Kidney epithelial cell (primary cell): Measurements from ENCODE around the gene LMCD1. TPM values are rescaled to one million over a fixed set of nuclear protein-coding genes. Genes with fewer than 3 reads are reported as not detected.

Experiments used
- DNase-seq: peaks from one replicate; pipeline ENCODE4 v3.0.0-alpha.2; 2010; ENCODE audit warnings: low read depth
- H3K27me3 ChIP-seq: 2 replicates; pipeline ENCODE4 v1.6.0; 2011; ENCODE audit warnings: low read length; ENCODE audit not compliant: control insufficient read depth, insufficient read depth
- H3K36me3 ChIP-seq: 2 replicates; pipeline ENCODE4 v1.5.1; 2011; ENCODE audit warnings: low read length; ENCODE audit not compliant: control insufficient read depth, insufficient read depth
- H3K4me3 ChIP-seq: 2 replicates; pipeline ENCODE4 v1.5.1; 2011; ENCODE audit warnings: low read depth, mild to moderate bottlenecking, control low read depth, low read length
- total RNA-seq: library from RNA; depleted of rRNA; stranded (reverse); fragments of >200 nt; gene quantifications from 2 replicates; pipeline ENCODE4 v1.2.3, GENCODE V29; 2015
- TF ChIP-seq, protein P1 (sequence below): IDR thresholded peaks from 2 replicates; pipeline ENCODE4 v1.5.1; 2011; ENCODE audit warnings: mild to moderate bottlenecking, moderate library complexity, low read length, control low read depth, inconsistent platforms; ENCODE audit not compliant: insufficient read depth, poor library complexity, severe bottlenecking

Gene LMCD1
- total RNA-seq, 1 donor from 2014 or later, result 264 TPM

DNA sequence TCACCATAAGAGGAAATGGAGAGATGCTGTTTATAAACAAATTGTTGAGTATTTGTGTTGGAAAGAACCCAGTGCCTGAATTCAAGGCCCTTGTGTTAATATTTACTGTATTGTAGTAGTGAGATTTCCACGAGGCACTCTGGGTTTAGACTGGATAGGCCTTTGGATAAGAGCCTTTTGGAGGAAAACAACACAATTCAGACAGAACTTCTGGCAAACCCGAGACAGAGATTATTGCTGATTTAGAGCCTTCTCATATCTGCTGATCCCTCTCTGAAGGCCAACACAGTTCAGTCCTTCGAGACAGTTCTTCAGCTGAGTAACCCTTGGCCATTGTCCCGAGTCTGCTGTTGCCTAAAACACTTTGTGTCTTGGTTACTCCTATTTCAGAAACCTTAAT lies 55.7 kb downstream of the LMCD1 start:
- DNase-seq, result no peak
- TF ChIP-seq, protein P1, sequence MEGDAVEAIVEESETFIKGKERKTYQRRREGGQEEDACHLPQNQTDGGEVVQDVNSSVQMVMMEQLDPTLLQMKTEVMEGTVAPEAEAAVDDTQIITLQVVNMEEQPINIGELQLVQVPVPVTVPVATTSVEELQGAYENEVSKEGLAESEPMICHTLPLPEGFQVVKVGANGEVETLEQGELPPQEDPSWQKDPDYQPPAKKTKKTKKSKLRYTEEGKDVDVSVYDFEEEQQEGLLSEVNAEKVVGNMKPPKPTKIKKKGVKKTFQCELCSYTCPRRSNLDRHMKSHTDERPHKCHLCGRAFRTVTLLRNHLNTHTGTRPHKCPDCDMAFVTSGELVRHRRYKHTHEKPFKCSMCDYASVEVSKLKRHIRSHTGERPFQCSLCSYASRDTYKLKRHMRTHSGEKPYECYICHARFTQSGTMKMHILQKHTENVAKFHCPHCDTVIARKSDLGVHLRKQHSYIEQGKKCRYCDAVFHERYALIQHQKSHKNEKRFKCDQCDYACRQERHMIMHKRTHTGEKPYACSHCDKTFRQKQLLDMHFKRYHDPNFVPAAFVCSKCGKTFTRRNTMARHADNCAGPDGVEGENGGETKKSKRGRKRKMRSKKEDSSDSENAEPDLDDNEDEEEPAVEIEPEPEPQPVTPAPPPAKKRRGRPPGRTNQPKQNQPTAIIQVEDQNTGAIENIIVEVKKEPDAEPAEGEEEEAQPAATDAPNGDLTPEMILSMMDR, result no peak
- no peaks in the 10 kb centered on the region for H3K27me3 ChIP-seq
- peaks cover 2% of the 10 kb centered on the region for H3K36me3 ChIP-seq
- no peak overlapping the region for H3K4me3 ChIP-seq

- Histone ChIP-seq H3K4me3 (no peak overlapping the region), H3K36me3 (peaks cover 2% of the 10 kb centered on the region), H3K27me3 (no peaks in the 10 kb centered on the region)
- no peak for DNase-seq
- TF ChIP-seq, protein P1, result no peak
Measured at GRCh38 chr3:8558645-8559044, 57.0 kb downstream of the LMCD1 start.

- H3K36me3 ChIP-seq, result peaks cover 2% of the 10 kb centered on the region
- TF ChIP-seq, protein P1, result no peak
- DNase-seq, result no peak
- no peak overlapping the region for H3K4me3 ChIP-seq
- H3K27me3 ChIP-seq, result no peaks in the 10 kb centered on the region
Measured at GRCh38 chr3:8559351-8559750, 57.7 kb downstream of the LMCD1 start.

GRCh38 chr3:8560366-8561007 lies 58.9 kb downstream of the LMCD1 start:
- peak; percentile 50 for DNase-seq
- TF ChIP-seq, protein P1, result no peak
- peaks cover 2% of the 10 kb centered on the region for H3K36me3 ChIP-seq
- no peaks in the 10 kb centered on the region for H3K27me3 ChIP-seq
- no peak overlapping the region for H3K4me3 ChIP-seq

DNA sequence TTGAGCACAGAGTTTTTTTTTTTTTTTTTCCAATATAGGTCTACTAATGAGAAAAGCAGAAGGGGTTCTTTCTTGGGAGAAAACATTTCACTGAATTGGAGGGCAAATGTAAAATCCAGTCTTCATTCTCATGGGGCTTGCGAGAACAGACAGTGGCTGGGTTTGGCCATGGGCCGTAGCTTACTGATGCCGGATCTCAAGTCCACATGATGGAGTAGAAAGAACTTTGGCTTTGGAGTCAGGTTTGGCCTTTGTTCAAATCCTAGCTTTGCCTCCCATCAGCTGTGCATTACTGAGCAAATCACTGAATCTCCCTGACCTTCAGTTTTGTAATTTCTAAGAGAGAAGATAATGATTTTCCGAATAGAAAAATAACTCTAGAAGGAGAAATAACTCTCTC lies 59.7 kb downstream of the LMCD1 start:
- TF ChIP-seq, protein P1, result no peak
- Histone ChIP-seq H3K4me3 (no peak overlapping the region), H3K36me3 (peaks cover 4% of the 10 kb centered on the region), H3K27me3 (no peaks in the 10 kb centered on the region)
- no peak for DNase-seq

DNA sequence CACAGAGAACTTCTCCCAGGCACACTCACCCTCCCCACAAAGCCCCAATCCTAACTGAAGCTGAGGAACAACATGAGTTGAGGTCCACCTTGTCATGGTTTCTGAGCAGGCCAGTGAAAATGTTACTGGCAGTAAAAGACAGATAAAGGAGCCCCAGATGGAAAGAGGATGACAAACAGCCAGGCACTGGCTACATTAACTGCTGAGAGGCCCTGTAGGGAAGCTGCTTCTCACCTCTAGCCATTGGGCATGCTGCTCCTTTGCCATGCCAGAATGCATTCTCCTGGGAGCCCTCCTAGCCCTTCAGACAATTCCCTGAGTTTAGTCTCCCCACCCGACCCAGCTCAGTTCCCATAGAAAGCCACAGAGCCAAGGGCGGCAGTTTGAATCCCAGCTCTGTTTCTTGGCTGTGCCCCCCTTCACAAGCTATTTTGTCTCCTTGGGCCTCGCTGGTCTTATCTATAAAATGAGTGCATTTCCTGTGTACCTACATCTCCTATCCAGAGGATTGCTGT lies 60.5 kb downstream of the LMCD1 start:
- H3K36me3 ChIP-seq, result peaks cover 4% of the 10 kb centered on the region
- H3K4me3 ChIP-seq, result no peak overlapping the region
- H3K27me3 ChIP-seq, result no peaks in the 10 kb centered on the region
- TF ChIP-seq, protein P1, result no peak
- DNase-seq, result no peak
